Measurements from ENCODE around the gene GJD4. TPM values are rescaled to one million over a fixed set of nuclear protein-coding genes. Genes with fewer than 3 reads are reported as not detected.

The GJD4 gene
- total and polyA plus RNA-seq, 10 of the 15 experiments (the other 5 are each of a cell fraction or from before 2014, with no cell fraction given) = not detected

DNA sequence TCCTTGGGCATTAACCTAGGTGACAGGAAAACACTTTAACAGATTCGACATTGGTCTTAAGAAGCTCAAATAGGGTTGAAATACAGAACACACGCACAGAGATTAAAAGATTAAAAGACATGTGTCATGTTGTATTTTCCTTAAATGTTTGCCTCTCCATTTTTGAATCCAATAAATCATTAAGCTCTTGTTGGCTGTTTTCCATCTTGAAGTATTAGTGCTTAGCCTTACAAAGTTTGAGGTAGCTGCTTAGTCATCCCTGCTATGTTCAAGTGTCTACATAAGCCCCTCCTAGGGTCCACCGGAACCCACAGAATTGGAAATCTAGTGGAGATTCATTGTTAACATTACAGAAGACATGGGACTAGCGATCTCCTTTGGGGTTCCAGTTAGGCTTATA, 12.7 kb upstream of the GJD4 start:
- DNase-seq (ENCODE audit: low read depth, low spot score) (no peak), ATAC-seq (no peak), FAIRE-seq (no peak)
- CTCF ChIA-PET = interaction anchor here (1.7 to 1.8 kb wide), 2 partner anchors 32 to 44 kb away, joined by 5 read pairs; no protein-coding TSS in a partner anchor
- Histone ChIP-seq H3K9ac (ENCODE audit: control insufficient read depth, insufficient read depth, low read length) (no peak overlapping the region), H3K4me2 (ENCODE audit: control insufficient read depth, insufficient read depth) (no peak overlapping the region), H3K4me3 (no peak overlapping the region), H3K9me3 (replicated peaks; ENCODE audit: control insufficient read depth, insufficient read depth, low read length) (no peaks in the 10 kb centered on the region), H3K79me2 (ENCODE audit: control insufficient read depth, insufficient read depth, low read length) (no peaks in the 10 kb centered on the region), H3K4me1 (ENCODE audit: control insufficient read depth, insufficient read depth, low read length) (no peaks in the 10 kb centered on the region), H4K20me1 (ENCODE audit: control insufficient read depth, insufficient read depth) (no peaks in the 10 kb centered on the region), H2AFZ (ENCODE audit: control insufficient read depth, low read depth, low read length) (no peak overlapping the region), H3K27me3 (replicated peaks in 1 of 2; ENCODE audit: control insufficient read depth in 2 of 2, insufficient read depth in 2 of 2, low read length in 1 of 2) (no peaks in the 10 kb centered on the region; a peak in 1 of 4 replicates), H3K36me3 (ENCODE audit: control insufficient read depth in 2 of 2, insufficient read depth in 2 of 2, low read length in 1 of 2) (no peaks in the 10 kb centered on the region), H3K27ac (ENCODE audit: control insufficient read depth, insufficient read depth) (no peak overlapping the region)
- RAD21 ChIA-PET (ENCODE audit: unreplicated experiment) = no interaction called here
- no TSS peak for BruUV-seq (replicated peaks)
- in situ Hi-C loops (cut with MboI) = no loop called here
- SMC1A ChIA-PET (ENCODE audit: uncharacterized antibody, unreplicated experiment) = interaction anchor here (1.0 to 1.3 kb wide), 3 partner anchors 20 to 376 kb away, joined by 3 read pairs; no protein-coding TSS in a partner anchor
- TF ChIP-seq HDAC6 (IDR thresholded peaks at IDR 0.05; ENCODE audit: unreplicated experiment) (no peak), USF2 (IDR thresholded peaks at IDR 0.05; ENCODE audit: borderline replicate concordance, low read depth, low read length) (no peak), CUX1 (IDR thresholded peaks at IDR 0.05; ENCODE audit: insufficient replicate concordance, low read depth, low read length) (no peak), EZH2 (IDR thresholded peaks at IDR 0.05; ENCODE audit: borderline replicate concordance, control insufficient read depth, low read depth, low read length) (no peak)
- TF ChIP-seq, protein P1, sequence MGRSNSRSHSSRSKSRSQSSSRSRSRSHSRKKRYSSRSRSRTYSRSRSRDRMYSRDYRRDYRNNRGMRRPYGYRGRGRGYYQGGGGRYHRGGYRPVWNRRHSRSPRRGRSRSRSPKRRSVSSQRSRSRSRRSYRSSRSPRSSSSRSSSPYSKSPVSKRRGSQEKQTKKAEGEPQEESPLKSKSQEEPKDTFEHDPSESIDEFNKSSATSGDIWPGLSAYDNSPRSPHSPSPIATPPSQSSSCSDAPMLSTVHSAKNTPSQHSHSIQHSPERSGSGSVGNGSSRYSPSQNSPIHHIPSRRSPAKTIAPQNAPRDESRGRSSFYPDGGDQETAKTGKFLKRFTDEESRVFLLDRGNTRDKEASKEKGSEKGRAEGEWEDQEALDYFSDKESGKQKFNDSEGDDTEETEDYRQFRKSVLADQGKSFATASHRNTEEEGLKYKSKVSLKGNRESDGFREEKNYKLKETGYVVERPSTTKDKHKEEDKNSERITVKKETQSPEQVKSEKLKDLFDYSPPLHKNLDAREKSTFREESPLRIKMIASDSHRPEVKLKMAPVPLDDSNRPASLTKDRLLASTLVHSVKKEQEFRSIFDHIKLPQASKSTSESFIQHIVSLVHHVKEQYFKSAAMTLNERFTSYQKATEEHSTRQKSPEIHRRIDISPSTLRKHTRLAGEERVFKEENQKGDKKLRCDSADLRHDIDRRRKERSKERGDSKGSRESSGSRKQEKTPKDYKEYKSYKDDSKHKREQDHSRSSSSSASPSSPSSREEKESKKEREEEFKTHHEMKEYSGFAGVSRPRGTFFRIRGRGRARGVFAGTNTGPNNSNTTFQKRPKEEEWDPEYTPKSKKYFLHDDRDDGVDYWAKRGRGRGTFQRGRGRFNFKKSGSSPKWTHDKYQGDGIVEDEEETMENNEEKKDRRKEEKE (IDR thresholded peaks at IDR 0.05) = no peak
- 39% methylated on average over 4 of the region's 4 CpGs for WGBS (ENCODE audit: insufficient coverage, insufficient replicate concordance, low lambda C conversion rate, missing lambda C conversion rate)
- intact Hi-C loops (cut with micrococcal nuclease; ENCODE audit: unreplicated experiment) = no loop called here
- POLR2A ChIA-PET = no interaction called here
